A673 (cell line): ENCODE data around the gene GABBR1. TPM values are rescaled to one million over a fixed set of nuclear protein-coding genes. Genes with fewer than 3 reads are reported as not detected.

ENCODE experiments used
- BruUV-seq: library from RNA; stranded (reverse); fragments of 400-500 nt; replicated peaks from 2 replicates; lab custom pipeline; 2021; lab: Mats Ljungman, UMichigan
- CTCF ChIA-PET: fragments of 300-600 bp; sonication (Branson Sonifier 250); formaldehyde crosslinking; loops from one replicate; lab custom pipeline; 2022; ENCODE audit warnings: antibody characterized with exemption; lab: Charles Lee
- POLR2A ChIA-PET: fragments of 300-600 bp; sonication (Branson Sonifier 250); formaldehyde crosslinking; loops from one replicate; lab custom pipeline; 2022; ENCODE audit warnings: antibody characterized with exemption; ENCODE audit not compliant: low non-redundant PET; lab: Charles Lee
- DNase-seq: peaks from one replicate; pipeline ENCODE4 v3.0.0-alpha.2; 2015; ENCODE audit warnings: low spot score
- H3K27ac ChIP-seq: fragments of 200-600 bp; sonication (generic); 2 replicates; pipeline ENCODE4 v1.5.1; 2016; ENCODE audit warnings: mixed run types, low read depth, mild to moderate bottlenecking, mixed read lengths, antibody characterized with exemption, low read length; ENCODE audit not compliant: poor library complexity, severe bottlenecking
- H3K27me3 ChIP-seq: fragments of 200-600 bp; sonication (generic); replicated peaks from 2 replicates; pipeline ENCODE4 v1.6.1; 2017; ENCODE audit warnings: mixed run types, low read depth, mild to moderate bottlenecking, mixed read lengths, antibody characterized with exemption, low read length; ENCODE audit not compliant: insufficient read depth, poor library complexity
- H3K36me3 ChIP-seq: fragments of 200-600 bp; sonication (generic); 2 replicates; pipeline ENCODE4 v1.6.1; 2016; ENCODE audit warnings: mixed run types, mild to moderate bottlenecking, mixed read lengths, antibody characterized with exemption, low read length; ENCODE audit not compliant: insufficient read depth, poor library complexity, severe bottlenecking
- H3K4me1 ChIP-seq: fragments of 200-600 bp; sonication (generic); 2 replicates; pipeline ENCODE4 v1.6.1; 2017; ENCODE audit warnings: mixed run types, mild to moderate bottlenecking, mixed read lengths, antibody characterized with exemption, low read length; ENCODE audit not compliant: insufficient read depth, poor library complexity, severe bottlenecking
- H3K4me3 ChIP-seq: fragments of 200-600 bp; sonication (generic); 2 replicates; pipeline ENCODE4 v1.5.1; 2016; ENCODE audit warnings: low read depth, mixed run types, mild to moderate bottlenecking, mixed read lengths, low read length; ENCODE audit not compliant: poor library complexity, severe bottlenecking
- H3K9me3 ChIP-seq: fragments of 200-600 bp; sonication (generic); 2 replicates; pipeline ENCODE4 v1.6.1; 2016; ENCODE audit warnings: mixed run types, low read depth, mild to moderate bottlenecking, mixed read lengths, antibody characterized with exemption, low read length; ENCODE audit not compliant: poor library complexity, severe bottlenecking
- EZH2 ChIP-seq: fragments of 200-600 bp; sonication (generic); IDR thresholded peaks from 2 replicates; pipeline ENCODE4 v1.6.1; 2017; ENCODE audit warnings: borderline replicate concordance, low read depth, mild to moderate bottlenecking, mixed read lengths, antibody characterized with exemption, low read length; ENCODE audit not compliant: poor library complexity, severe bottlenecking
- intact Hi-C: fragments of 100-400 bp; cut with micrococcal nuclease; formaldehyde crosslinking; loops from one replicate; pipeline ENCODE4 v1.10.0; 2022; ENCODE audit not compliant: unreplicated experiment
- total RNA-seq: library from RNA; stranded (reverse); gene quantifications from 2 replicates; pipeline ENCODE4 v1.2.3, GENCODE V29; 2021
- TF ChIP-seq, protein P1 (sequence below): fragments of 300-800, 200-600 bp; sonication (generic); conservative IDR thresholded peaks from 2 replicates; pipeline ENCODE4 v1.5.1; 2017; ENCODE audit warnings: low read depth, mild to moderate bottlenecking, antibody characterized with exemption, low read length, moderate library complexity, mixed read lengths

The GABBR1 gene
- total RNA-seq, 1 experiment from 2014 or later, result 81.3 TPM

DNA sequence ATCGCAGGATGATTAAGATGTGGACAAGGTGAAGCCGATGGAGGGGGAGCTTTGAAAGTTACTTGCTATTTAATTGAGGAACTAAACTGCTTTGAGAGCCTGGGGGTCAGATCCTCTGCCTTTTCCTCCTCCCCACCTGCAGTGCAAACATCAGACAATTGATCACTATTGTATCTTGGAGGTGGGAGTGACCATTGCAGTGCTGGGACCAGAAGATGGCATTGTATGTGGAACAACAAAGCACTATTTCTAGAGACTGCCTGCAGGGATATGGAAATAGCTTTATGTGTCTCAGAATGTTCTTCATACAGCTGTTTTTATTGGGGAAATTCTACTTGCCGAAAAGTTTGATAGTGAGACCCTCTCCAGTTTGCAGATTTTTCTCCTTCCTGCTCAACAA is 28.1 kb upstream of the GABBR1 start:
- ChIA-PET POLR2A (interaction anchor here (0.5 kb wide), 1 partner anchor 1988 kb away, joined by 8 read pairs; no protein-coding TSS in a partner anchor), CTCF (interaction anchor here (1.0 to 1.1 kb wide), 2 partner anchors 10 to 11 kb away, joined by 4 to 7 read pairs; no protein-coding TSS in a partner anchor)

DNA sequence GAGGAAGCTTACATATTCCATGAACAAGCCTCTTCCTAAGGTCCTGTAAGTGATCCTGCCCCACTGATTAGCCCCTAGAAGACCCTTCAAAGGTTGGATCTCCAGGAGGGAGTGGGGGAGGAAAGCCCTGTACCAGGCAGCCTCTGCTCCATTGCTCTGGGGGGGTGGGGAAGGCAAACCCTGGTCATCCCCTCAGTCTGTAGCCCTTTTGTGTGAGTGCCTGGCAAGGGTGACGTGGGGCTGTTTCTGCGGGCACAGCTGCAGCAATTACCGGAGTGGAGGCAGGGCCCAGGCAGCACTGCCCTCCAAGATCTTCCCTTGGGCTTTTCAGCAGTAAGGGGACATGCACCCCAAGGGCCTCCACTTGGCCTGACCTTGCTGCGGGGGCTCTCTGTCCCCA is 23.8 kb upstream of the GABBR1 start, which contains the start of gene MOG:
Gene MOG (plus strand): TSS at position 295 of the 400 bp plus-strand sequence. CDS start 118 bp downstream, outside the sequence.
- intact Hi-C loops, result no loop called here
- Histone ChIP-seq H3K4me1 (no peaks in the 10 kb centered on the region), H3K27ac (no peak within 1 kb of the TSS), H3K36me3 (no peaks in the 10 kb centered on the region), H3K9me3 (no peaks in the 10 kb centered on the region), H3K27me3 (no peaks in the 10 kb centered on the region), H3K4me3 (no peak within 1 kb of the TSS)
- CTCF ChIA-PET, result interaction anchor here (0.7 kb wide), 1 partner anchor 22 kb away, joined by 4 read pairs; no protein-coding TSS in a partner anchor
- BruUV-seq, result no TSS peak
- POLR2A ChIA-PET, result no interaction called here
- TF ChIP-seq, protein P1, sequence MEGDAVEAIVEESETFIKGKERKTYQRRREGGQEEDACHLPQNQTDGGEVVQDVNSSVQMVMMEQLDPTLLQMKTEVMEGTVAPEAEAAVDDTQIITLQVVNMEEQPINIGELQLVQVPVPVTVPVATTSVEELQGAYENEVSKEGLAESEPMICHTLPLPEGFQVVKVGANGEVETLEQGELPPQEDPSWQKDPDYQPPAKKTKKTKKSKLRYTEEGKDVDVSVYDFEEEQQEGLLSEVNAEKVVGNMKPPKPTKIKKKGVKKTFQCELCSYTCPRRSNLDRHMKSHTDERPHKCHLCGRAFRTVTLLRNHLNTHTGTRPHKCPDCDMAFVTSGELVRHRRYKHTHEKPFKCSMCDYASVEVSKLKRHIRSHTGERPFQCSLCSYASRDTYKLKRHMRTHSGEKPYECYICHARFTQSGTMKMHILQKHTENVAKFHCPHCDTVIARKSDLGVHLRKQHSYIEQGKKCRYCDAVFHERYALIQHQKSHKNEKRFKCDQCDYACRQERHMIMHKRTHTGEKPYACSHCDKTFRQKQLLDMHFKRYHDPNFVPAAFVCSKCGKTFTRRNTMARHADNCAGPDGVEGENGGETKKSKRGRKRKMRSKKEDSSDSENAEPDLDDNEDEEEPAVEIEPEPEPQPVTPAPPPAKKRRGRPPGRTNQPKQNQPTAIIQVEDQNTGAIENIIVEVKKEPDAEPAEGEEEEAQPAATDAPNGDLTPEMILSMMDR, result no peak
- no peak for TF ChIP-seq EZH2
- no peak for DNase-seq

More for the DNA sequence above, 28.1 kb upstream of the GABBR1 start:
- no peak overlapping the region for H3K4me3 ChIP-seq
- no peaks in the 10 kb centered on the region for H3K27me3 ChIP-seq
- no peak overlapping the region for H3K27ac ChIP-seq
- BruUV-seq, result no TSS peak
- no peaks in the 10 kb centered on the region for H3K36me3 ChIP-seq
- no peaks in the 10 kb centered on the region for H3K9me3 ChIP-seq
- TF ChIP-seq EZH2, result no peak
- TF ChIP-seq, protein P1, result no peak
- no peak for DNase-seq
- intact Hi-C loops, result no loop called here
- H3K4me1 ChIP-seq, result no peaks in the 10 kb centered on the region

DNA sequence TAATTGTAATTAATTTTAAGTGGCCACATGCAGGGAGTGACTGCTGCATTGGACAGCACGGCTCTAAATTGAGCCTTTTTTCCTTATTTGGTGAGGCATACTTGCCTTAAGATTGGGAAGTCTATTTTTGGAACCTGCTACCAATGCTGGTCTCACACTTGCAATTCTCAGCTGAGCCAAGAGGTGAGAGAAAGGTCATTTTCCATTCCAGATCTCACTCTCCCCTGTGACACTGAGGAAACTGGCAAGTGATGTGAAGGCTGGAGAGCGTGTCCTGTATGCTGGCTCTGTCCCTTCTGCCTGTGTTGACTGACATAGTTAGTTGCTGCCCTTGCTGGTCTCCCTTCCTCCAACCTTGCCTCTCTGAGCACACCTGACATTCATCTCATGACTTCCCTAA is 23.2 kb upstream of the GABBR1 start:
- H3K4me1 ChIP-seq, result no peaks in the 10 kb centered on the region
- no peak overlapping the region for H3K4me3 ChIP-seq
- CTCF ChIA-PET, result no interaction called here
- intact Hi-C loops, result no loop called here
- DNase-seq, result no peak
- H3K27me3 ChIP-seq, result no peaks in the 10 kb centered on the region
- TF ChIP-seq EZH2, result no peak
- TF ChIP-seq, protein P1, result no peak
- no peak overlapping the region for H3K27ac ChIP-seq
- no peaks in the 10 kb centered on the region for H3K9me3 ChIP-seq
- POLR2A ChIA-PET, result no interaction called here
- no TSS peak for BruUV-seq
- H3K36me3 ChIP-seq, result no peaks in the 10 kb centered on the region
